Suppressor macrophage (primary cell): ENCODE results near the gene SOAT1.
"Not testable (repeated sequence)": the region's sequence is repeated elsewhere in the genome, so short reads cannot be mapped to it uniquely, and the experiment has no call there.

Experiments
- DNase-seq, 4 experiments: peaks; one replicate each; pipeline ENCODE4 v3.0.0-alpha.2; 2020 to 2022

Gene SOAT1

GRCh38 chr1:179361631-179362030, 68.0 kb downstream of the SOAT1 start:
- not testable (repeated sequence) for DNase-seq

- DNase-seq, result peak; percentile 94 to 97 (median 96)
These were observed 71.9 kb downstream of the SOAT1 start, which contains the start of gene AXDND1 for GRCh38 chr1:179365342-179366092. AXDND1 (plus strand) TSS chr1:179365971; CDS start chr1:179366510, 539 bp downstream.

GRCh38 chr1:179366093-179366800, 72.7 kb downstream of the SOAT1 start:
- DNase-seq, result peak in 1 of 4 experiments; percentile 49

- peak; percentile 57 to 90 (median 80) for DNase-seq
These were observed 76.2 kb downstream of the SOAT1 start for GRCh38 chr1:179369751-179370341.

GRCh38 chr1:179372160-179372559, 78.6 kb downstream of the SOAT1 start:
- no peak for DNase-seq

- no peak for DNase-seq
These were observed 82.6 kb downstream of the SOAT1 start for GRCh38 chr1:179376223-179376622.

GRCh38 chr1:179380299-179380698, 86.7 kb downstream of the SOAT1 start:
- DNase-seq, result no peak

GRCh38 chr1:179384027-179384426, 90.4 kb downstream of the SOAT1 start:
- no peak for DNase-seq

GRCh38 chr1:179385510-179385909, 91.9 kb downstream of the SOAT1 start:
- DNase-seq, result no peak

- DNase-seq, result no peak
These were observed 100.1 kb downstream of the SOAT1 start for GRCh38 chr1:179393721-179394120.

GRCh38 chr1:179399399-179399798, 105.8 kb downstream of the SOAT1 start:
- DNase-seq, result not testable (repeated sequence)
